Liver (tissue), 9 donors: ENCODE measurements around the gene IFIT1B. TPM values are rescaled to one million over a fixed set of nuclear protein-coding genes. Genes with fewer than 3 reads are reported as not detected.

Experiments used
- DNase-seq: peaks from one replicate; pipeline ENCODE4 v3.0.0-alpha.2; 2017; ENCODE audit warnings: low spot score
- H3K27ac ChIP-seq, 2 donors: one replicate each; pipeline ENCODE4 v1.7.0; 2013; ENCODE audit warnings: inconsistent platforms in 2 of 2, low read length in 2 of 2, control low read depth in 1 of 2, low read depth in 1 of 2, mild to moderate bottlenecking in 1 of 2
- H3K27me3 ChIP-seq, 4 donors: one replicate each; pipeline versions ENCODE4 v1.6.1 to v1.7.0; 2013; ENCODE audit warnings: low read length in 3 of 4, inconsistent platforms in 1 of 4, mild to moderate bottlenecking in 1 of 4, moderate library complexity in 1 of 4; ENCODE audit not compliant: control insufficient read depth in 4 of 4, insufficient read depth in 4 of 4
- H3K36me3 ChIP-seq, 4 donors: one replicate each; pipeline versions ENCODE4 v1.6.1 to v1.7.0; 2013; ENCODE audit warnings: low read length in 3 of 4, mild to moderate bottlenecking in 3 of 4, low read depth in 1 of 4, moderate library complexity in 1 of 4; ENCODE audit not compliant: control insufficient read depth in 4 of 4, insufficient read depth in 3 of 4
- H3K4me1 ChIP-seq, 4 donors: one replicate each; pipeline versions ENCODE4 v1.6.1 to v1.7.0; 2013; ENCODE audit warnings: low read length in 3 of 4, mild to moderate bottlenecking in 3 of 4, moderate library complexity in 1 of 4; ENCODE audit not compliant: control insufficient read depth in 4 of 4, insufficient read depth in 4 of 4
- H3K4me3 ChIP-seq, 3 donors: one replicate each; pipeline versions ENCODE4 v1.6.1 to v1.7.0; 2013; ENCODE audit warnings: low read length in 3 of 3, control low read depth in 1 of 3, low read depth in 1 of 3, mild to moderate bottlenecking in 1 of 3
- H3K9ac ChIP-seq, 2 donors: one replicate each; pipeline ENCODE4 v1.7.0; 2013; ENCODE audit warnings: low read length in 2 of 2, mild to moderate bottlenecking in 2 of 2, moderate library complexity in 2 of 2, control low read depth in 1 of 2, low read depth in 1 of 2
- H3K9me3 ChIP-seq, 4 donors: one replicate each; pipeline versions ENCODE4 v1.6.1 to v1.7.0; 2013; ENCODE audit warnings: low read length in 3 of 4; ENCODE audit not compliant: control insufficient read depth in 4 of 4
- CTCF ChIP-seq: fragments of 150-350 bp; IDR thresholded peaks from 2 replicates; pipeline ENCODE4 v1.5.1; 2017; ENCODE audit warnings: improper control_type of control experiment, low read depth, low read length; ENCODE audit not compliant: missing input control
- EGR1 ChIP-seq, 2 donors: IDR thresholded peaks; 2 replicates each; pipeline ENCODE4 v1.6.1; 2016 to 2018; ENCODE audit warnings: antibody characterized with exemption in 2 of 2, low read depth in 2 of 2
- FOXA2 ChIP-seq: IDR thresholded peaks from 2 replicates; pipeline ENCODE4 v1.6.1; 2016; ENCODE audit warnings: antibody characterized with exemption
- HNF4A ChIP-seq, 2 donors: conservative IDR thresholded peaks; 2 replicates each; pipeline ENCODE4 v1.6.1; 2016; ENCODE audit warnings: antibody characterized with exemption in 2 of 2, mild to moderate bottlenecking in 2 of 2
- JUND ChIP-seq, 2 donors: IDR thresholded peaks; 2 replicates each; pipeline ENCODE4 v1.6.1; 2016; ENCODE audit warnings: antibody characterized with exemption in 2 of 2
- MAX ChIP-seq: IDR thresholded peaks from 2 replicates; pipeline ENCODE4 v1.6.1; 2016; ENCODE audit warnings: antibody characterized with exemption
- NR2F2 ChIP-seq: IDR thresholded peaks from 2 replicates; pipeline ENCODE4 v1.6.1; 2016; ENCODE audit warnings: antibody characterized with exemption
- RAD21 ChIP-seq, 2 donors: IDR thresholded peaks; 2 replicates each; pipeline ENCODE4 v1.6.1; 2016; ENCODE audit warnings: antibody characterized with exemption in 2 of 2, mild to moderate bottlenecking in 2 of 2
- REST ChIP-seq: IDR thresholded peaks from 2 replicates; pipeline ENCODE4 v1.6.1; 2016; ENCODE audit warnings: antibody characterized with exemption, mild to moderate bottlenecking
- TAF1 ChIP-seq: conservative IDR thresholded peaks from 2 replicates; pipeline ENCODE4 v1.6.1; 2016; ENCODE audit warnings: antibody characterized with exemption, mild to moderate bottlenecking
- YY1 ChIP-seq: IDR thresholded peaks from 2 replicates; pipeline ENCODE4 v1.6.1; 2016; ENCODE audit warnings: antibody characterized with exemption, mild to moderate bottlenecking
- ZBTB33 ChIP-seq: IDR thresholded peaks from 2 replicates; pipeline ENCODE4 v1.6.1; 2016; ENCODE audit warnings: antibody characterized with exemption
- WGBS: extraction: QIAGEN DNeasy Blood & Tissue Kit; methylation state at CpG from one replicate; pipeline ENCODE4 v1.1.7; 2013; 5-methylcytosine and 5-hydroxymethylcytosine counted together
- polyA plus RNA-seq, 2 donors: library from polyadenylated mRNA; stranded (reverse) in 1 of 2; unstranded in 1 of 2; fragments of 200-250 nt in 1 of 2; fragments of >200 nt in 1 of 2; fragmentation: Nextera tagmentation in 1 of 2; extraction: Ambion mirVana in 1 of 2; gene quantifications; one replicate each; pipeline versions ENCODE4 v1.2.1 to v1.2.3, GENCODE V29; 2013 to 2015
- total RNA-seq, 2 donors: library from RNA; depleted of rRNA; stranded (reverse); fragments of >200 nt; gene quantifications; one replicate each; pipeline ENCODE4 v1.2.3, GENCODE V29; 2014
- donor health status: healthy.
- donor health status: healthy.
- donor health status: healthy.
- donor health status: healthy.
- donor health status: healthy.

The IFIT1B gene
- total and polyA plus RNA-seq, 4 donors: 0.15 to 13.3 TPM; not detected in 2

GRCh38 chr10:89416465-89416864 lies 38.6 kb downstream of the IFIT1B start:
- Histone ChIP-seq H3K27ac (peak overlapping the region in 1 of 2 donors; percentile 15), H3K9ac (no peak overlapping the region), H3K36me3 (peaks cover 0 to 7% (median 1%) of the 10 kb centered on the region in 4 donors), H3K27me3 (no peaks in the 10 kb centered on the region), H3K4me1 (peaks cover 8 to 23% (median 13%) of the 10 kb centered on the region in 4 donors), H3K4me3 (peak overlapping the region in 1 of 3 donors; percentile 8), H3K9me3 (no peaks in the 10 kb centered on the region)
- 67% methylated on average over 1 of the region's 1 CpG for WGBS
- TF ChIP-seq MAX (no peak), YY1 (no peak), HNF4A (conservative IDR thresholded peaks at IDR 0.05) (no peak), RAD21 (IDR thresholded peaks at IDR 0.05) (no peak), ZBTB33 (no peak), JUND (IDR thresholded peaks at IDR 0.05) (no peak), TAF1 (no peak), REST (no peak), EGR1 (IDR thresholded peaks at IDR 0.05; ENCODE audit: low read depth in 2 of 2) (no peak), FOXA2 (no peak)
- DNase-seq: no peak

GRCh38 chr10:89419548-89419947 lies 41.7 kb downstream of the IFIT1B start:
- Histone ChIP-seq H3K4me1 (peaks cover 8 to 16% (median 13%) of the 10 kb centered on the region in 4 donors), H3K27ac (no peak overlapping the region), H3K9ac (no peak overlapping the region), H3K4me3 (no peak overlapping the region), H3K36me3 (peaks cover 0 to 7% (median 1%) of the 10 kb centered on the region in 4 donors), H3K9me3 (no peaks in the 10 kb centered on the region), H3K27me3 (no peaks in the 10 kb centered on the region)
- TF ChIP-seq RAD21 (IDR thresholded peaks at IDR 0.05) (peak in 1 of 2 donors; percentile 38), CTCF (peak; percentile 16), NR2F2 (no peak)
- WGBS: 69% methylated on average over 3 of the region's 3 CpGs
- DNase-seq: no peak
